IPS-15b (cell line): ENCODE results near the gene EEFSEC.

Experiments
- H3K27me3 ChIP-seq: one replicate; pipeline ENCODE4 v1.6.1; 2013; ENCODE audit warnings: low read length; ENCODE audit not compliant: control insufficient read depth, insufficient read depth
- H3K36me3 ChIP-seq: one replicate; pipeline ENCODE4 v1.6.1; 2013; ENCODE audit warnings: low read length; ENCODE audit not compliant: control insufficient read depth, insufficient read depth
- H3K4me1 ChIP-seq: one replicate; pipeline ENCODE4 v1.6.1; 2013; ENCODE audit warnings: mild to moderate bottlenecking, low read length; ENCODE audit not compliant: control insufficient read depth, insufficient read depth
- H3K4me3 ChIP-seq: one replicate; pipeline ENCODE4 v1.5.1; 2013; ENCODE audit warnings: low read depth, low read length
- H3K9ac ChIP-seq: one replicate; pipeline ENCODE4 v1.6.1; 2013; ENCODE audit warnings: low read depth, mild to moderate bottlenecking, low read length
- H3K9me3 ChIP-seq: one replicate; pipeline ENCODE4 v1.6.1; 2013; ENCODE audit warnings: mild to moderate bottlenecking, low read length; ENCODE audit not compliant: control insufficient read depth, insufficient read depth

Gene EEFSEC

GRCh38 chr3:128438488-128439072 lies 285.3 kb downstream of the EEFSEC start:
- no peak overlapping the region for H3K9ac ChIP-seq
- no peaks in the 10 kb centered on the region for H3K36me3 ChIP-seq
- no peak overlapping the region for H3K4me3 ChIP-seq
- no peaks in the 10 kb centered on the region for H3K9me3 ChIP-seq
- H3K27me3 ChIP-seq = peaks cover 29% of the 10 kb centered on the region
- H3K4me1 ChIP-seq = peaks cover 11% of the 10 kb centered on the region

- Histone ChIP-seq H3K4me3 (no peak overlapping the region), H3K9me3 (no peaks in the 10 kb centered on the region), H3K9ac (no peak overlapping the region), H3K4me1 (peaks cover 5% of the 10 kb centered on the region), H3K36me3 (no peaks in the 10 kb centered on the region), H3K27me3 (peaks cover 26% of the 10 kb centered on the region)
These were observed 285.9 kb downstream of the EEFSEC start for GRCh38 chr3:128439226-128439625.

- Histone ChIP-seq H3K4me3 (no peak overlapping the region), H3K9ac (no peak overlapping the region), H3K27me3 (peaks cover 11% of the 10 kb centered on the region), H3K36me3 (no peaks in the 10 kb centered on the region), H3K4me1 (no peaks in the 10 kb centered on the region), H3K9me3 (no peaks in the 10 kb centered on the region)
These were observed 288.8 kb downstream of the EEFSEC start for GRCh38 chr3:128442070-128442469.

GRCh38 chr3:128442949-128443348 lies 289.7 kb downstream of the EEFSEC start:
- no peaks in the 10 kb centered on the region for H3K36me3 ChIP-seq
- peaks cover 15% of the 10 kb centered on the region for H3K27me3 ChIP-seq
- no peak overlapping the region for H3K9ac ChIP-seq
- no peak overlapping the region for H3K4me3 ChIP-seq
- H3K4me1 ChIP-seq = no peaks in the 10 kb centered on the region
- H3K9me3 ChIP-seq = no peaks in the 10 kb centered on the region

- H3K9me3 ChIP-seq = no peaks in the 10 kb centered on the region
- no peak overlapping the region for H3K9ac ChIP-seq
- H3K36me3 ChIP-seq = no peaks in the 10 kb centered on the region
- peaks cover 13% of the 10 kb centered on the region for H3K27me3 ChIP-seq
- H3K4me3 ChIP-seq = no peak overlapping the region
- H3K4me1 ChIP-seq = no peaks in the 10 kb centered on the region
These were observed 290.5 kb downstream of the EEFSEC start for GRCh38 chr3:128443771-128444170.

- Histone ChIP-seq H3K27me3 (peaks cover 11% of the 10 kb centered on the region), H3K36me3 (no peaks in the 10 kb centered on the region), H3K9me3 (no peaks in the 10 kb centered on the region), H3K4me3 (no peak overlapping the region), H3K4me1 (no peaks in the 10 kb centered on the region), H3K9ac (no peak overlapping the region)
These were observed 292.1 kb downstream of the EEFSEC start for GRCh38 chr3:128445357-128445756.

GRCh38 chr3:128446821-128447220 lies 293.5 kb downstream of the EEFSEC start:
- Histone ChIP-seq H3K4me3 (no peak overlapping the region), H3K9me3 (no peaks in the 10 kb centered on the region), H3K27me3 (peaks cover 6% of the 10 kb centered on the region), H3K9ac (no peak overlapping the region), H3K4me1 (no peaks in the 10 kb centered on the region), H3K36me3 (no peaks in the 10 kb centered on the region)

- no peak overlapping the region for H3K4me3 ChIP-seq
- no peaks in the 10 kb centered on the region for H3K36me3 ChIP-seq
- H3K27me3 ChIP-seq = peaks cover 6% of the 10 kb centered on the region
- H3K9ac ChIP-seq = no peak overlapping the region
- no peaks in the 10 kb centered on the region for H3K4me1 ChIP-seq
- no peaks in the 10 kb centered on the region for H3K9me3 ChIP-seq
These were observed 294.3 kb downstream of the EEFSEC start for GRCh38 chr3:128447561-128448013.

- H3K36me3 ChIP-seq = no peaks in the 10 kb centered on the region
- no peaks in the 10 kb centered on the region for H3K4me1 ChIP-seq
- H3K4me3 ChIP-seq = no peak overlapping the region
- no peaks in the 10 kb centered on the region for H3K9me3 ChIP-seq
- H3K27me3 ChIP-seq = peaks cover 6% of the 10 kb centered on the region
- H3K9ac ChIP-seq = no peak overlapping the region
These were observed 295.2 kb downstream of the EEFSEC start for GRCh38 chr3:128448491-128448890.

DNA sequence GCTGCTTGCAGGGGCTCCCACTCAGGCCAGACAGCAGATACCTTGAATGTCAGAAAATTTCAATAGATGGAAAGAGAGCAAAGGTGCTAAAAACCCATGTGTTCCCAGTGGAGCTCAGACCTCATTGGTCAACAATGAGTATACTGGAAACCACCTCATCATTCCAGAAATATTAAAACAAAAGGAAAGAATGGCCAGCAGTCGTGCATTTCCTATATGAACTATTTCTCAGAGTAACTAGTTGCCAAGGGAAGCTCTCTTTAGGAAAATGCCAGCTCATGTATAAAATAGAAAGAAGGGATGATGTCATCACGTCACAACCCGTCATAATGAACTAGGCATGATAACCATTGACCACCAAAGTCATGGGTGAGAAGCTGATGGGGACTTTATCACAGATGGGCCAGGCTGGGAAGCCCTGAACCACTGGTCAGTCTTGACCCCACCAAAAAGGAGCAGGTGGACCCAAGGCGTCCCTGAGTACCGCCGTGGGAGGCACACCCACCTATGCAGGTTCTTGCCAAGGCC lies 295.9 kb downstream of the EEFSEC start:
- Histone ChIP-seq H3K36me3 (no peaks in the 10 kb centered on the region), H3K4me1 (no peaks in the 10 kb centered on the region), H3K27me3 (peaks cover 6% of the 10 kb centered on the region), H3K9me3 (no peaks in the 10 kb centered on the region), H3K9ac (no peak overlapping the region), H3K4me3 (no peak overlapping the region)

DNA sequence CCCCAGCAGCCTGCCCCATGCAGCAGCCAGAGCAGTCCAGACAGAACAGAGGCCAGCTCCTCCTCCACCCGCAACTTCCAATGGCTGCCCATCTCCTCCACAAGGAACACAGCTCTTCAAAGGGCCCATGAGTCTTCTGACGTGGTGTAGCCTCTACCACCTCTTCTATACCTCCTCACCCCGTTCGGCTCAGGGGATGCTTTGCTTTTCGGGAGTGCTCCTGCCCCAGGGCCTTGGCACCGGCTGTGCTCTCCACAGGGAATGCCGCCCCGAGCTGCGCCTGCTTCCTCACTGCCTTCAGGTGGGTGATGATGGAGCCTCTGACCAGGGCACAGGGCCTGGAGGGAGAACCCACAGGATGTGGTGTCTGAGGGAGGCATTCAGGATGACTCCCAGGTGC lies 298.8 kb downstream of the EEFSEC start:
- no peak overlapping the region for H3K9ac ChIP-seq
- H3K36me3 ChIP-seq = no peaks in the 10 kb centered on the region
- peaks cover 13% of the 10 kb centered on the region for H3K27me3 ChIP-seq
- no peak overlapping the region for H3K4me3 ChIP-seq
- H3K4me1 ChIP-seq = no peaks in the 10 kb centered on the region
- H3K9me3 ChIP-seq = no peaks in the 10 kb centered on the region

GRCh38 chr3:128452678-128453275 lies 299.5 kb downstream of the EEFSEC start:
- Histone ChIP-seq H3K27me3 (peaks cover 9% of the 10 kb centered on the region), H3K4me1 (no peaks in the 10 kb centered on the region), H3K4me3 (no peak overlapping the region), H3K9me3 (no peaks in the 10 kb centered on the region), H3K36me3 (no peaks in the 10 kb centered on the region), H3K9ac (no peak overlapping the region)
